MV-4-11 (cell line): ENCODE measurements around the gene C12orf50.
"Not testable (repeated sequence)": the region's sequence is repeated elsewhere in the genome, so short reads cannot be mapped to it uniquely, and the experiment has no call there.

Experiments
- DNase-seq: peaks from one replicate; lab custom pipeline; 2025; lab: John Stamatoyannopoulos, UW

C12orf50 gene

GRCh38 chr12:87985069-87985675 is 44.0 kb downstream of the C12orf50 start:
- DNase-seq, result peak; percentile 49

- DNase-seq, result no peak
Measured at GRCh38 chr12:87982208-87982607, 47.0 kb downstream of the C12orf50 start.

GRCh38 chr12:87981495-87981894 is 47.7 kb downstream of the C12orf50 start:
- DNase-seq, result no peak

GRCh38 chr12:87975879-87976278 is 53.3 kb downstream of the C12orf50 start:
- no peak for DNase-seq

- no peak for DNase-seq
Measured at GRCh38 chr12:87967871-87968270, 61.3 kb downstream of the C12orf50 start.

- no peak for DNase-seq
Measured at GRCh38 chr12:87960566-87960965, 68.6 kb downstream of the C12orf50 start.

GRCh38 chr12:87954028-87954427 is 75.2 kb downstream of the C12orf50 start:
- DNase-seq, result not testable (repeated sequence)

GRCh38 chr12:87953256-87953860 is 75.8 kb downstream of the C12orf50 start:
- peak; percentile 14 for DNase-seq

GRCh38 chr12:87952850-87953249 is 76.4 kb downstream of the C12orf50 start:
- DNase-seq, result no peak

GRCh38 chr12:87952223-87952622 is 77.0 kb downstream of the C12orf50 start:
- DNase-seq, result no peak

GRCh38 chr12:87943762-87944161 is 85.4 kb downstream of the C12orf50 start:
- DNase-seq, result no peak

GRCh38 chr12:87943023-87943422 is 86.2 kb downstream of the C12orf50 start:
- DNase-seq, result peak; percentile 23

- DNase-seq, result no peak
Measured at GRCh38 chr12:87939182-87939581, 90.0 kb downstream of the C12orf50 start.

- peak; percentile 89 for DNase-seq
Measured at GRCh38 chr12:87935216-87935615, 94.0 kb downstream of the C12orf50 start.

- DNase-seq, result no peak
Measured at GRCh38 chr12:87933991-87934390, 95.2 kb downstream of the C12orf50 start.

- no peak for DNase-seq
Measured at GRCh38 chr12:87931812-87932211, 97.4 kb downstream of the C12orf50 start.

- no peak for DNase-seq
Measured at GRCh38 chr12:87930627-87931026, 98.6 kb downstream of the C12orf50 start.
